ENCODE measurements around the gene FLRT2.

GRCh38 chr14:85620947-85621346 lies 91.0 kb downstream of the FLRT2 start:
- TF ChIP-seq CTCF (IDR thresholded peaks at IDR 0.05 in 4 of 5, conservative IDR thresholded peaks at IDR 0.05 in 1 of 5) = no peak
- TF ChIP-seq POLR2A (IDR thresholded peaks at IDR 0.05) = no peak
